Ascending aorta (tissue), 2 donors: ENCODE data around the gene WDFY2. TPM values are rescaled to one million over a fixed set of nuclear protein-coding genes. Genes with fewer than 3 reads are reported as not detected.
A peak's percentile ranks its signal among the peaks of the same experiment; 100 is the strongest.

Source experiments
- DNase-seq, 2 donors: peaks; one replicate each; pipeline ENCODE4 v3.0.0-alpha.2; 2019; ENCODE audit warnings: low spot score in 2 of 2
- H3K27ac ChIP-seq, 2 donors: fragments of 200-600 bp; sonication (generic); one replicate each; pipeline ENCODE4 v1.5.1; 2016 to 2017; ENCODE audit warnings: mild to moderate bottlenecking in 1 of 2
- H3K27me3 ChIP-seq: fragments of 200-600 bp; sonication (generic); one replicate; pipeline ENCODE4 v1.5.1; 2017
- H3K36me3 ChIP-seq, 2 donors: fragments of 200-600 bp; sonication (generic); one replicate each; pipeline ENCODE4 v1.5.1; 2016
- H3K4me1 ChIP-seq, 2 donors: fragments of 200-600 bp; sonication (generic); one replicate each; pipeline ENCODE4 v1.5.1; 2016 to 2017; ENCODE audit warnings: mild to moderate bottlenecking in 1 of 2
- H3K4me3 ChIP-seq, 2 donors: fragments of 200-600 bp; sonication (generic); one replicate each; pipeline ENCODE4 v1.5.1; 2016 to 2017; ENCODE audit warnings: mild to moderate bottlenecking in 1 of 2
- H3K9me3 ChIP-seq, 2 donors: fragments of 200-600 bp; sonication (generic); one replicate each; pipeline ENCODE4 v1.5.1; 2016
- CTCF ChIP-seq, 3 experiments: fragments of 200-600 bp in 2 of 3; fragments of 450-650 bp in 1 of 3; sonication (generic) in 2 of 3; IDR thresholded peaks; one replicate each; pipeline ENCODE4 v1.5.1; 2016 to 2019; ENCODE audit warnings: antibody characterized with exemption in 3 of 3, mild to moderate bottlenecking in 1 of 3, moderate library complexity in 1 of 3
- intact Hi-C: fragments of 100-400 bp; cut with DNase I; formaldehyde crosslinking; loops from one replicate; pipeline ENCODE4 v1.15.1; 2023
- total RNA-seq: library from RNA; depleted of rRNA; stranded (reverse); fragments of >200 nt; gene quantifications from one replicate; pipeline ENCODE4 v1.1.0, GENCODE V29; 2016

WDFY2 gene
- total RNA-seq, 1 donor from 2014 or later: 6.1 TPM

DNA sequence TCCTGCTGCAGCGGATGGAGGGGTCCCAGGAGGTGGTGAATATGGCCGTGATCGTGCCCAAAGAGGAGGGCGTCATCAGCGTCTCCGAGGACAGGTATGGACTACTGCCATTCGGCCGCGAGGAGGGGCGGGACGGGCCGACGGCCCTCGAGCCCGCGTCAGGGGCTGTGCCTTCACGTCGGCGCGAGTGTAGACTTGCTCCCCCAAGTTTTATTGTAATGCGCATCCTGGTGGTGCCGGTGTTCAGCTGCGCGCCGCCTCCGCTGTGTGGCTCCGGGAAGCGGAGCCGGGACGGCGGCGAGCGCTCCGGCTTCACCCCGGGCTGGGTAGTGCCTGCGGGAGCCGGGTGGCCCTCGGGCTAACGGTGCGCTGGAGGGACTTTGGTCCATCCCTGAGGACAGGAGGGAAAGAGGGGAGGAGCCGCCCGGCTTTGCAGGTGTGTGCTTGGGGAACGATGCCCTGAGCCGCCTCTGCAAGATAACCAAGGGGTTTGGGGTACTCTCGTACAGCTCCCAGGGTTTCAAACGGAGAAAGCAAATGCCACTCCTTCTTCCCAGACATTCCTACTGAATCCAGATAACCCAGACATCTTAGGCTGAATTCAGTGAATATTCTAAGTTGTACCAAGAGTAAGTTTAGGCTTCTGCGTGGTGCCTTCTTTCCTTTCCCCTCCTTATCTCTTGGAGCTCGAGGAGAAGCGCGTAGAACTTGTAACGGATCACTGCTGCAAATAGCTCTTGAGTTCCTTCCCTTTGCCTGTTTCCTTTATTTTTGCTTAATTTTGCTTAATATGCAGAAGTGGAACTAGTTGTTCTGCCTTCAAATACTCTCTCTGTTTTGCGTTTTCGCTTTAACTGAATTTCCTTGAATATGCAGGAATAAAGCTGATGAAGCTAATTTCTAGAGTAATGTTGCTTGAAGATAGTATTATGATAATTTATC is 740 bp downstream of the WDFY2 start:
- Histone ChIP-seq H3K4me1 (peaks cover 0 to 15% of the 10 kb centered on the region in 2 donors), H3K27me3 (no peaks in the 10 kb centered on the region), H3K27ac (peak overlapping the region; percentile 84 to 89), H3K9me3 (no peaks in the 10 kb centered on the region), H3K4me3 (peak overlapping the region; percentile 79 to 90), H3K36me3 (no peaks in the 10 kb centered on the region)
- peak in 1 of 2 donors; percentile 81 for DNase-seq
- intact Hi-C loops: loop anchor here (1.0 to 10.0 kb wide), 6 partner anchors 110 to 1648 kb away; partner anchors contain the start of genes ALG11, INTS6 and SPRYD7
- TF ChIP-seq CTCF (IDR thresholded peaks at IDR 0.05): no peak

GRCh38 chr13:51585696-51586095 is 1.4 kb downstream of the WDFY2 start:
- Histone ChIP-seq H3K36me3 (no peaks in the 10 kb centered on the region), H3K4me1 (peaks cover 0 to 19% of the 10 kb centered on the region in 2 donors), H3K9me3 (no peaks in the 10 kb centered on the region), H3K27ac (no peak overlapping the region), H3K4me3 (peak overlapping the region; percentile 79 to 90), H3K27me3 (no peaks in the 10 kb centered on the region)
- intact Hi-C loops: loop anchor here (10.0 kb wide), 1 partner anchor 109 kb away; no protein-coding TSS in a partner anchor
- no peak for TF ChIP-seq CTCF (IDR thresholded peaks at IDR 0.05)
- DNase-seq: no peak

GRCh38 chr13:51587372-51587771 is 3.1 kb downstream of the WDFY2 start:
- Histone ChIP-seq H3K36me3 (no peaks in the 10 kb centered on the region), H3K9me3 (no peaks in the 10 kb centered on the region), H3K4me1 (peaks cover 0 to 25% of the 10 kb centered on the region in 2 donors), H3K27ac (no peak overlapping the region), H3K4me3 (no peak overlapping the region), H3K27me3 (no peaks in the 10 kb centered on the region)
- intact Hi-C loops: loop anchor here (10.0 kb wide), 1 partner anchor 107 kb away; no protein-coding TSS in a partner anchor
- TF ChIP-seq CTCF (IDR thresholded peaks at IDR 0.05): no peak
- no peak for DNase-seq

- H3K36me3 ChIP-seq: no peaks in the 10 kb centered on the region
- no peak overlapping the region for H3K4me3 ChIP-seq
- TF ChIP-seq CTCF (IDR thresholded peaks at IDR 0.05): no peak
- intact Hi-C loops: loop anchor here (10.0 kb wide), 1 partner anchor 106 kb away; no protein-coding TSS in a partner anchor
- H3K27ac ChIP-seq: no peak overlapping the region
- DNase-seq: no peak
- no peaks in the 10 kb centered on the region for H3K27me3 ChIP-seq
- no peaks in the 10 kb centered on the region for H3K9me3 ChIP-seq
- H3K4me1 ChIP-seq: peaks cover 0 to 25% of the 10 kb centered on the region in 2 donors
Observed at GRCh38 chr13:51588406-51588949, 4.2 kb downstream of the WDFY2 start.

- intact Hi-C loops: loop anchor here (2.0 to 10.0 kb wide), 2 partner anchors 27 to 105 kb away; no protein-coding TSS in a partner anchor
- H3K27ac ChIP-seq: peak overlapping the region in 1 of 2 donors; percentile 58
- H3K27me3 ChIP-seq: no peaks in the 10 kb centered on the region
- peaks cover 0 to 25% of the 10 kb centered on the region in 2 donors for H3K4me1 ChIP-seq
- H3K9me3 ChIP-seq: no peaks in the 10 kb centered on the region
- H3K4me3 ChIP-seq: no peak overlapping the region
- DNase-seq: no peak
- no peak for TF ChIP-seq CTCF (IDR thresholded peaks at IDR 0.05)
- no peaks in the 10 kb centered on the region for H3K36me3 ChIP-seq
Observed at GRCh38 chr13:51589793-51590192, 5.5 kb downstream of the WDFY2 start.
